HL-60 (cell line): ENCODE measurements around the gene RILPL1.

Experiments
- CTCF ChIP-seq: IDR thresholded peaks from one replicate; pipeline ENCODE4 v1.5.1; 2011; ENCODE audit warnings: low read length, control low read depth, inconsistent platforms; ENCODE audit not compliant: insufficient read depth
- GABPA ChIP-seq: IDR thresholded peaks from 2 replicates; pipeline ENCODE4 v1.6.1; 2012; ENCODE audit warnings: low read depth
- POLR2AphosphoS5 ChIP-seq: IDR thresholded peaks from 2 replicates; pipeline ENCODE4 v1.6.1; 2012; ENCODE audit warnings: low read depth
- REST ChIP-seq: IDR thresholded peaks from 2 replicates; pipeline ENCODE4 v1.6.1; 2012; ENCODE audit warnings: low read depth; ENCODE audit not compliant: insufficient replicate concordance
- SPI1 ChIP-seq: IDR thresholded peaks from 2 replicates; pipeline ENCODE4 v1.6.1; 2012; ENCODE audit warnings: low read depth, mild to moderate bottlenecking, borderline replicate concordance

DNA sequence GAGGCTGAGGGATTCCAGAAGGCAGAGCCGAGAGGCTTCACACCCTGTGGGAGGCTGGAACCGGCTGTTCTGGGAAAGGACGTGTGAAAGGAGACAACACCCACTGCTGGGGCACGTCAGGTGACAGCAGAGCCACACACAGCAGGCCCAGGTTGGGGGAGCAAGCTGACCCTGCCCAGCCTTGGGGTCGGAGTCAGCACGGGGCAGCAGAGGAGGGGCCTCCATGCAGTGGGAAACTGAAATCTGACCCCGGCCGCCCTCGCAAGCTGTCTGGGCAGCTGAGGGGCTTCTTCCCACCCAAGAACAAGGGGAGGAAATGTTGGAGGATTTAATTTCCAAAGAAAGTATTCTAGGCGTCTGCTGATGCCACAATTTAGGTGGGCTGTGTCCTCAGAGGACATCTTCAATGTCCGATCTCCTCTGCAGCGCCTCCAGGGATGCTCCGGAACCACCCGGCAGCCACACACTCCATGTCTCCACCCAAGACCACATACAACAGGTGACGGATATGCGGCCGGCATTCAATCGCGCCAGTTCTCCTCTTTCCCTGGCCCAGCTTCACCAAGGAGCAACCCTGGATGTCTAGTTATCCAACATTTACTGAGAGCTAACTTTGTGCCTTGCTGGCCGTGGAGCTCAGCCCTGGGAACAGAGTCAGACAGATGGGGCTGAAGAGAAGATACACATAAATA lies 44.8 kb downstream of the RILPL1 start:
- TF ChIP-seq CTCF: no peak
- no peak for TF ChIP-seq SPI1
- TF ChIP-seq REST: no peak
- no peak for TF ChIP-seq POLR2AphosphoS5
- TF ChIP-seq GABPA: no peak
